ENCODE data around the gene TMEM179. TPM values are rescaled to one million over a fixed set of nuclear protein-coding genes. Genes with fewer than 3 reads are reported as not detected.

Gene TMEM179
- total and polyA plus RNA-seq, 2 donors (not counting 1 experiment from before 2014, with no cell fraction given), result not detected

DNA sequence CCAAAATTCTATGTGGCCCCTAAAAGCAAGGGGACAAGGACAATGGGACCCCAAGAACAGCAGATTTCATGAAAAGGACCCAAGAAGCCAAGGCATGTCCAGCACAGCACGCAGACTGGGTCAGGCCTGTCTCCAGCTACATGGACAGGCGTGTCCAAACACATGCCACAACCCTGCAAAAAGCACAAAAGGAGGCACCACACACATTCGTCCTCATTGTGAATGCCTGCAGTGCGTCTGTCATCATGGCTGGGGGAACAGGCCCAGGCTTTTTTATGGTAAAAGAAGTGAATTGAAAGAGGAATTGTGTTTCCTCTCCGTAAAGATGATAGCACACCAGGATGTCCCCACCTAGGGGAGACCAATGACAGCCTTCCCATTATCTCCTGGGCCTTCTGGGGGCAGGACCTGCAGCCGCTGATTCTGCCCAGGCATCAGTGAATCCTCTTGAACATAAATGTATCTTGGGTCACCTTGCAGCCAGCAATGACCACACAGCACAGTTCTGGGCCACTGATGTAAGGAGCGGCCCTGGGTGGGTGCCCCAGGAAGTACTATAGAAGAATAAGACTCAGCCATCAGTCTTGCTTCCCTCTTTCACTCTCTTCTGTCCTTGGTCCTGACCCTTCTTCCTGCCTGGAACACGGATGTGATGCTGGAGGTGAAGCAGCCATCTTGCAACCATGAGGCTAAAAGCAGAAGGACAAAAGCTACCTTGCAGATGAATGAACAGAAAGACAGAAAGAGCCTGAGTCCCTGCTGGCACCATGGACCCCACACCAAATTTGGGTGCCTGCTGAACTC lies 54.8 kb downstream of the TMEM179 start:
- no peaks in the 10 kb centered on the region for H3K4me1 Mint-ChIP-seq
- Histone ChIP-seq H3K4me3 (ENCODE audit: control extremely low read depth in 1 of 5, extremely low read depth in 1 of 5, insufficient read depth in 1 of 5, low read depth in 2 of 5, low read length in 4 of 5) (no peak overlapping the region), H3K36me3 (replicated peaks in 1 of 2; ENCODE audit: control extremely low read depth in 1 of 2, control insufficient read depth in 1 of 2, extremely low read depth in 1 of 2, insufficient read depth in 2 of 2, low read length in 1 of 2) (no peaks in the 10 kb centered on the region), H3K27me3 (replicated peaks in 1 of 4; ENCODE audit: control extremely low read depth in 1 of 4, control insufficient read depth in 3 of 4, insufficient read depth in 4 of 4, low read length in 3 of 4) (peaks cover 0 to 7% (median 2%) of the 10 kb centered on the region in 4 experiments), H3K9ac (ENCODE audit: low read length) (no peak overlapping the region), H3K4me1 (ENCODE audit: control insufficient read depth in 2 of 2, insufficient read depth in 2 of 2, low read length in 2 of 2) (no peaks in the 10 kb centered on the region), H3K79me2 (ENCODE audit: control insufficient read depth, insufficient read depth, low read length) (no peaks in the 10 kb centered on the region), H3K9me3 (ENCODE audit: control extremely low read depth in 1 of 3, control insufficient read depth in 2 of 3, insufficient read depth in 1 of 3, low read length in 2 of 3) (peaks cover 0 to 9% (median 0%) of the 10 kb centered on the region in 3 donors), H3K27ac (ENCODE audit: low read length in 2 of 2) (no peak overlapping the region), H4K20me1 (ENCODE audit: control insufficient read depth, insufficient read depth, low read length, poor library complexity, severe bottlenecking) (no peaks in the 10 kb centered on the region), H3K4me2 (replicated peaks; ENCODE audit: low read depth, low read length, poor library complexity, severe bottlenecking) (no peak overlapping the region), H2AFZ (ENCODE audit: insufficient read depth, low read depth, low read length, poor library complexity, severe bottlenecking) (no peak overlapping the region)
- peaks cover 21% of the 10 kb centered on the region for H3K27me3 Mint-ChIP-seq
- TF ChIP-seq, protein P1, sequence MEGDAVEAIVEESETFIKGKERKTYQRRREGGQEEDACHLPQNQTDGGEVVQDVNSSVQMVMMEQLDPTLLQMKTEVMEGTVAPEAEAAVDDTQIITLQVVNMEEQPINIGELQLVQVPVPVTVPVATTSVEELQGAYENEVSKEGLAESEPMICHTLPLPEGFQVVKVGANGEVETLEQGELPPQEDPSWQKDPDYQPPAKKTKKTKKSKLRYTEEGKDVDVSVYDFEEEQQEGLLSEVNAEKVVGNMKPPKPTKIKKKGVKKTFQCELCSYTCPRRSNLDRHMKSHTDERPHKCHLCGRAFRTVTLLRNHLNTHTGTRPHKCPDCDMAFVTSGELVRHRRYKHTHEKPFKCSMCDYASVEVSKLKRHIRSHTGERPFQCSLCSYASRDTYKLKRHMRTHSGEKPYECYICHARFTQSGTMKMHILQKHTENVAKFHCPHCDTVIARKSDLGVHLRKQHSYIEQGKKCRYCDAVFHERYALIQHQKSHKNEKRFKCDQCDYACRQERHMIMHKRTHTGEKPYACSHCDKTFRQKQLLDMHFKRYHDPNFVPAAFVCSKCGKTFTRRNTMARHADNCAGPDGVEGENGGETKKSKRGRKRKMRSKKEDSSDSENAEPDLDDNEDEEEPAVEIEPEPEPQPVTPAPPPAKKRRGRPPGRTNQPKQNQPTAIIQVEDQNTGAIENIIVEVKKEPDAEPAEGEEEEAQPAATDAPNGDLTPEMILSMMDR (IDR thresholded peaks at IDR 0.05), result no peak
- TF ChIP-seq EZH2 (IDR thresholded peaks at IDR 0.05; ENCODE audit: borderline replicate concordance, insufficient read depth, low read depth, low read length, poor library complexity, severe bottlenecking), result no peak
- 81% methylated on average over 7 of the region's 8 CpGs for WGBS (ENCODE audit: insufficient coverage)
- CTCF ChIA-PET, result no interaction called here
- POLR2A ChIA-PET, result no interaction called here
- no peak overlapping the region for H3K4me3 Mint-ChIP-seq
- peaks cover 2% of the 10 kb centered on the region for H3K9me3 Mint-ChIP-seq (ENCODE audit: insufficient read depth)
- intact Hi-C loops (cut with micrococcal nuclease), result no loop called here
- H3K27ac Mint-ChIP-seq, result no peak overlapping the region
- ATAC-seq (ENCODE audit: low read depth) (no peak), DNase-seq (no peak)

DNA sequence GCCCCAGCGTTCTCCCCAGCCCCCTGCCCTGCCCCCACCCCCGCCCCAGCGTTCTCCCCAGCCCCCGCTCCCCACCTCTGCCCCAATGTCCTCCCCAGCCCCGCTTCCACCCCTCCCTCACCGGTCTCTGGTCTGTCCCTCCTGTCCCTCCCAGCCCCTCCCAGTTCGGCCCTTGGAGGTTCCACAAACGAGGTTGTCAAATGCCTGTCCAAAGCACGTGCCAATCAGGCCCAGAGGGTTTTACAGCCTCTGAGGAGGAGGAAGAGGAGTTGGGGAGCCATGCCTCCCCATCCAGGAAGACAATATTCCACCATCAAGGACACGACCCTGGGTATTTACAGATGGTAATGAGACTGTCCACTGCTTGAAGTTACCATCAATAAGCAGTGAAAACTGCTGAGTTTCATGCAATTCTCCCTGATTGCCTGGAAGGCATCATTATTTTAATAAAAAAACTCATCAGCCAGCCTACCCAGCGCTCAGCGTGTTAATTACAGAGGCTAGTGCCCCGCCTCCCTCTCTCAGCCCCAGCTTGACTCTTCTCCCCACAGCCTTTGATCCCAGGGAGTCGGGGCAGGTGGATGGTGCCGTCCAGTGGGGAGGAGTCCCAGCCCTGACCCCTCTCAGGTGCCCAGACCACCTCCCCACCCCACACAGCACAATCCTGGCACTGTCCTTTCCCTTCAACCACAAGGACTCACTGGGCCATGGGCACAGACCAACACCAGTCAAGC lies 55.6 kb downstream of the TMEM179 start:
- H3K27ac ChIP-seq (ENCODE audit: low read length in 2 of 2), result no peak overlapping the region
- H2AFZ ChIP-seq (ENCODE audit: insufficient read depth, low read depth, low read length, poor library complexity, severe bottlenecking), result no peak overlapping the region
- H3K79me2 ChIP-seq (ENCODE audit: control insufficient read depth, insufficient read depth, low read length), result no peaks in the 10 kb centered on the region
- CTCF ChIA-PET, result no interaction called here
- peaks cover 2% of the 10 kb centered on the region for H3K9me3 Mint-ChIP-seq (ENCODE audit: insufficient read depth)
- ATAC-seq (ENCODE audit: low read depth) (no peak), DNase-seq (no peak)
- no peaks in the 10 kb centered on the region for H4K20me1 ChIP-seq (ENCODE audit: control insufficient read depth, insufficient read depth, low read length, poor library complexity, severe bottlenecking)
- H3K27me3 Mint-ChIP-seq, result peaks cover 24% of the 10 kb centered on the region
- TF ChIP-seq EZH2 (IDR thresholded peaks at IDR 0.05; ENCODE audit: borderline replicate concordance, insufficient read depth, low read depth, low read length, poor library complexity, severe bottlenecking), result no peak
- TF ChIP-seq, protein P1 (IDR thresholded peaks at IDR 0.05), result no peak
- peaks cover 0 to 7% (median 2%) of the 10 kb centered on the region in 4 experiments for H3K27me3 ChIP-seq (replicated peaks in 1 of 4; ENCODE audit: control extremely low read depth in 1 of 4, control insufficient read depth in 3 of 4, insufficient read depth in 4 of 4, low read length in 3 of 4)
- no peak overlapping the region for H3K4me2 ChIP-seq (replicated peaks; ENCODE audit: low read depth, low read length, poor library complexity, severe bottlenecking)
- H3K27ac Mint-ChIP-seq, result no peak overlapping the region
- no peaks in the 10 kb centered on the region for H3K36me3 ChIP-seq (replicated peaks in 1 of 2; ENCODE audit: control extremely low read depth in 1 of 2, control insufficient read depth in 1 of 2, extremely low read depth in 1 of 2, insufficient read depth in 2 of 2, low read length in 1 of 2)
- POLR2A ChIA-PET, result no interaction called here
- no peaks in the 10 kb centered on the region for H3K4me1 ChIP-seq (ENCODE audit: control insufficient read depth in 2 of 2, insufficient read depth in 2 of 2, low read length in 2 of 2)
- H3K9ac ChIP-seq (ENCODE audit: low read length), result no peak overlapping the region
- no peak overlapping the region for H3K4me3 ChIP-seq (ENCODE audit: control extremely low read depth in 1 of 5, extremely low read depth in 1 of 5, insufficient read depth in 1 of 5, low read depth in 2 of 5, low read length in 4 of 5)
- H3K4me3 Mint-ChIP-seq, result no peak overlapping the region
- H3K4me1 Mint-ChIP-seq, result no peaks in the 10 kb centered on the region
- intact Hi-C loops (cut with micrococcal nuclease), result no loop called here
- 26% methylated on average over 5 of the region's 15 CpGs for WGBS (ENCODE audit: insufficient coverage)
- peaks cover 0 to 9% (median 0%) of the 10 kb centered on the region in 3 donors for H3K9me3 ChIP-seq (ENCODE audit: control extremely low read depth in 1 of 3, control insufficient read depth in 2 of 3, insufficient read depth in 1 of 3, low read length in 2 of 3)

Data from B cell (primary cell).